G401 (cell line): ENCODE measurements around the gene STK11. TPM values are rescaled to one million over a fixed set of nuclear protein-coding genes. Genes with fewer than 3 reads are reported as not detected.

Source experiments
- DNase-seq: peaks from one replicate; pipeline ENCODE4 v3.0.0-alpha.2; 2015; ENCODE audit warnings: low spot score
- in situ Hi-C: cut with HindIII; loops from 2 replicates; pipeline ENCODE4 v1.10.0; 2016; ENCODE audit warnings: low sequenced_read_pairs, mixed read lengths
- total RNA-seq: library from RNA; depleted of rRNA; stranded (reverse); fragments of >200 nt; shearing (Covaris generic); gene quantifications from 2 replicates; pipeline ENCODE4 v1.2.3, GENCODE V29; 2014

Gene STK11
- total RNA-seq, 1 experiment from 2014 or later = 83.6 TPM

DNA sequence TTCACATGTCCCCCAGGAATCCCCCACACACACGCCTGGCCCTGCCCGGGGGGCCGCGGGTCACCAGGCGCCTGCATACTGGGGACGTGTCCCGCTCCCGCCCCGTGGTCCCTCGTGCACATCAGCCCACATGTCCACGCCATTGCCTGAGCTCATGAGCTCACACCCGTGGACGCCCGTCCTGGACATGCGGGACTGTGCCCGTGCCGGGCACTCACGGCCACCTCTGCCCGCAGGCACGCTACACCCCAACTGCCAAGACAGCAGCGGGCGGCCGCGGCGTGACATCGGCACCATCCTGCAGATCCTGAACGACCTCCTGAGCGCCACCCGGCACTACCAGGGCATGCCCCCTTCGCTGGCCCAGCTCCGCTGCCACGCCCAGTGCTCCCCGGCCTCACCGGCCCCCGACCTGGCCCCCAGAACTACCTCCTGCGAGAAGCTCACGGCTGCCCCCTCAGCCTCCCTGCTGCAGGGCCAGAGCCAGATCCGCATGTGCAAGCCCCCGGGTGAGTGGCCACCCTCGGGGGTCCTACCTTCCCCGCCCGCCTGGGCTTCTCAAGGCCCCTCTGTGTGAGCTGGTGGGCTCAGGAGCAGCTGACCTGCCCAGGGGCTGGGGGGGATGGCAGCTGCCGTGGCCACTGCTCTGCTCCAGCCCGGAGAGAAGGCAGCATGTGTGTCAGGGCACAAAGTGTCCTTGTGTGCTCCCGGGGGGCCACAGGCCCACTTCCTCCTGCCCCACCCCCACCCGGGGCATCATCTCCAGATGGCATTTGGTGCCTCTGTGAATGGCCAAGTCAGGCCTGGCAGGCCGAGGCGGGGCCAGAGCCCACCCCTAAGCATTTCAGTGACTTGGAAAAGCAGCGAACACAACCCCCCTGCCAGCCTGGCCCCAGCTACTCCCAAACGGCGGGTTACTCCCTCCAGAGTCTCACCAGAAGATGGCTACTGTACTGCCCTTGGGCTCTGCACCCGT is 49.9 kb downstream of the STK11 start:
- in situ Hi-C loops = no loop called here
- DNase-seq = no peak

DNA sequence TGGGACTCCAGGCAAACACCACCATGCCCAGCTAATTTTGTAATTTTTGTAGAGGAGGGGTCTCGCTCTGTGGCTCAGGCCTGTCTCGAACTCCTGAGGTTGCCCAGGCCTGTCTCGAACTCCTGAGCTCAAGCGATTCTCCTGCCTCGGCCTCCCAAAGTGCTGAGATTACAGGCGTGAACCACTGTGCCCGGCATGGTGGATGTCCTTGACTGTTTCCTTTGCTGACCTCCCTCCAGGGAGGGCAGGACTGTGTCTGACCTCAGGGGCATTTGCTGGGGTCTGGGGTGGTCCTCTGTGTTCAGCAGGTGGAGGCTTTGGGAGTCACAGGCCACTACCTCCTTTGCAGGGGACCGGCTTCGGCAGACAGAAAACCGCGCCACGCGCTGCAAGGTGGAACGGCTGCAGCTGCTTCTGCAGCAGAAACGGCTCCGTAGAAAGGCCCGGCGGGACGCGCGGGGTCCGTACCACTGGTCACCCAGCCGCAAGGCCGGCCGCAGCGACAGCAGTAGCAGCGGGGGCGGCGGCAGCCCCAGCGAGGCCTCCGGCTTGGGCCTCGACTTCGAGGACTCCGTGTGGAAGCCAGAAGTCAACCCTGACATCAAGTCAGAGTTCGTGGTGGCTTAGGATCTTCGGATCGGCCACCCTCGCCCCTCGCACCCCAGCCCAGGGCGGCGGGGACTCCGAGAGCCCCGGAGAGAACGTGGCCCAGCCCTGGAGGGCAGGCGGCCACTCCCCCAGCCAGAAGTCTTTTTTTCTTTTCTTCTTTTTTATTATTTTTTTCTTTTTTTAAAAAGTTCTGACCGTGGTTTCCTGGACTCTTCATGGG is 51.3 kb downstream of the STK11 start:
- in situ Hi-C loops = no loop called here
- no peak for DNase-seq

DNA sequence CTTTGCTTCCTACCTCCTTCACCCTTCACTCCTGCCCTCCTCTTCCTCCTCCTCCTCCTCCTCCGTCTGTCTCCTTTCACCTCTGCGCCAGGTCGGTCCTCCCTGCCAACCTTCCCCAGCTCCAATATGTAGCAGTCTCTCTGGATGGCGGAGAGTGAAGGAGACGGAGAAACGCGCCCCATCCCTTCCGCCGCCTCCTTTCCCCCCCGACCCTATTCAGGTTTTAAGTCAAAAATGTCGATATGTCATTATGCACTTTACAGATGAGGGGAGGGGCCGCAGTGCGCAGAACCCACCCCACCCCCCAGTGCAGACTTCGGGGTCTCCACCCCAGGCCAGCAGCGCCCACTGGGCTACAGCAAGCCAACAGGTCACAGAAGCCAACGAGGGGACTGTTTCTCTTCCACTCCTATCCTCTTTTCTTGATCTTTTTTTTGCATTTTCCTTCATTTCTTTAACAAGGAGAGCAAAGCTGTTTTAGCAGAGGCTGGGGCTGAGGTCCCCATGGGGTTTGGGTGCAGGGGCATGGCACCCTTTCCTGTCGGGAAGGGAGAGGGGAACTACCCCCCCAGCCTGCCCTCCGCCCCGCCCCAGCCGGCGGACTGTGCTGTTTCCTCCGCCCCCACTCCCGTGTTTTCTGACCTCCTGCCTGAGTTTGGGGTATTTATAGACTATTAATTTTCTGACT is 52.0 kb downstream of the STK11 start:
- in situ Hi-C loops = no loop called here
- peak; percentile 40 for DNase-seq

DNA sequence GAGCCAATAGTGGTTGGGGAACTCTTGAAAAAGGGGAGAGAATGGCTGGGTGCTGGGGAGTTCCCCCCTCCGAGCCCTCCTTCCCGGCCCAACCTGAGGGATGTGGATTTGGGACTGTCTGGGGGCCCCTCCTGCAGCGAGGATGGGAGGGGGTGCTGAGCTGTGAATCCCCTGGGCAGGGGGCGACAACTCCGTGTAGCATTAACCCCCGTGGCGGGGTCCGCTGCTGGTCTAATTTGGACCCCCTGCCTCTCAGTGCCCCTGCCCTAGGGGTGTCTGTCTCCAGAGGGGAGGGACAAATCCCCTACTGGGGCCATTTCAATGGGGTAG is 52.5 kb downstream of the STK11 start:
- DNase-seq = no peak
- in situ Hi-C loops = no loop called here

DNA sequence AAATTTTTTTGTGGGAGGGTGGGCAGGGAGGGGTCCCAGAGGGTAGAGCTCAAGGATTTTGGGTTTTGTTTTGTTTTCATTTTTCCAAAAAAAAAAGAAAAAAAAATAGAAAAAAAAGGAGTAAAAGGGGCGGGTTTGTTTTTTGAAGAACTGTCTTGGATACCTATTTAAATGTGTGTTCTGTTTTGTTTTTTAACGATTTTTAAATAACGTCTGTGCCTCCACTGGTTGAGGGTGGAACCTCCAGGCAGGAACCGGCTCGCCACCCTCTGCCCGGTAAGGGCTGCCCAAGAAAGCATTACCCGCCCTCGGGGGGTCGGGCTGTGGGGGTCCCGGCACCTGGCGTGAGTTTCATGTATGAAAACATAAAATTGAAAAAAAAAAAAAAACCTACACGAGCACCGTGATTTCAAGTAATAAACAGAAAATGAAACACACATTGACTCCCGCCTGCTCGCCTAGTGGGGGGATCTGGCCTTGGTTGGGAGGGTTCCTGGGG is 53.2 kb downstream of the STK11 start:
- DNase-seq = peak; percentile 15
- in situ Hi-C loops = no loop called here

DNA sequence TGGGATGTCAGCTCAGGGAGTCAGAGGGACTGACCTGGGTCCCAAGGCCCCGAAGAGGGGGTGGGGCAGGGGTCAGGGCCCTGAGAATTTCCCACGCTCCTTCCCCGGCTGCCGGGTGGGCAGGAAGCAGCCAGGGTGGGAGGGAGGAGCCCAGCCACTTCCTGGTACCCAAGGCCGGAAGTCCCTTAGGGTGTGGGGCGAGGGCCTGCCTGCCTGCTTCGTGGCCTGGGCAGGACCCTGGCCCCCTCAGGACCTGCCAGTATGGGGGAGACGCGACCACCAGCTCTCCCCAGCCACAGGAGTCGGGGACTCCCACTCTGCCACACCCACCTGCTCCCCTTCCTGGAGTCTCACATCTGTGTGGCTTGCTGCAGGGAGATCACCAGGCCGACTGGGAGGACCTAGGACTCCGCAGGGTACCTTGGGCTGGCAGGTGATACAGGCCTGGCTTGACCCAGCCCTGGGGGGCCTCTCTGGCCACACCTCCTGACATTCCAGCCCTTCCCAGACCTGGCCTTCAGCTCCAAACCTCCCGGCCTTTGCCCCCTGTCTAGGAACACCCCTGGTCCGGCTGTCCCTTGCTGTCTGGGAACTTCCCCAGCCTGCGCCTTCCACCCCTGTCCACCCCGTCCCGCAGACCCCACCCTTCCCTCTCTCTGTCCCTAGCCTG is 53.8 kb downstream of the STK11 start:
- DNase-seq = peak; percentile 42
- in situ Hi-C loops = no loop called here

DNA sequence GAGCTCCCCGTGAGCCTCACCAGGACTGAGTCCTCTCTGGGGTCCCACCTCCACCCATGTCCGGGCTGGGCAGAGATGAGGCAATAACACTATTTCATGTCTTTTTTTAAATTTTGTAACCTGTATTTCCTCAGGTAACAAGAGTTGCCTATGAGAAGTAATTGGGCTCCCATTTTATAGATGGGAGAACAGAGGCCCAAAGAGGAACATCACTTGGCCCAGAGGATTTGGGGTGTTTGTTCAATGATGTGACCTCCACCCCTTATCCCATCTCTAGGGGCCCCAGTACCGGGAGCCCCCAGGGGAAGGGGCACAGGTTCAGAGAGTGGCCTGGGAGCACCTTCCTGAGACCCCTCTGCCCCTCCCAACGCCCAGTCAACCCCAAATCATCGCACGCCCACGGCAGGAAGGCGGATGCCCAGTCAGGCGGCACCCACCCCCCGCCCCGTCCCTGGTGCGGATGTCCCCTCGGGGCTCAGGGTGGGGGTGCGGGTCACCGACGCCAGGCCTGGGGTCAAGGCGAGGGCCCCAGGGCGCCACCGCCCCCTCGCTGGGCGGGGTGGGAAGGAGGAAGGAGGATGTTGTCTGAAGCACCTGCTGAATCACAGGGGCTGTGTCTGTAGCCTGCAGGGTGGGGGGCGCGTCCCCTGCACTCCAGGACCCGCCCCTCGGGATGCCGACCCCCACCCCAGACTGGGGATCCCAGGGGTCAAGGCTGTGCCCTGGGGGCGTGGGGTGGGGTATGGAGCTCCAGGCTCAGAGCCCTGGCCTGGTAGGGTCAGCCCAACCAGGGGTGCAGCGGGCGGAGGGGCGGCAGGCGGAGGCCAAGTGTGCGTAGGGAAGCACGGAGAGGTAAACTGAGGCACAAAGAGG is 54.5 kb downstream of the STK11 start:
- peak; percentile 13 for DNase-seq
- in situ Hi-C loops = no loop called here

DNA sequence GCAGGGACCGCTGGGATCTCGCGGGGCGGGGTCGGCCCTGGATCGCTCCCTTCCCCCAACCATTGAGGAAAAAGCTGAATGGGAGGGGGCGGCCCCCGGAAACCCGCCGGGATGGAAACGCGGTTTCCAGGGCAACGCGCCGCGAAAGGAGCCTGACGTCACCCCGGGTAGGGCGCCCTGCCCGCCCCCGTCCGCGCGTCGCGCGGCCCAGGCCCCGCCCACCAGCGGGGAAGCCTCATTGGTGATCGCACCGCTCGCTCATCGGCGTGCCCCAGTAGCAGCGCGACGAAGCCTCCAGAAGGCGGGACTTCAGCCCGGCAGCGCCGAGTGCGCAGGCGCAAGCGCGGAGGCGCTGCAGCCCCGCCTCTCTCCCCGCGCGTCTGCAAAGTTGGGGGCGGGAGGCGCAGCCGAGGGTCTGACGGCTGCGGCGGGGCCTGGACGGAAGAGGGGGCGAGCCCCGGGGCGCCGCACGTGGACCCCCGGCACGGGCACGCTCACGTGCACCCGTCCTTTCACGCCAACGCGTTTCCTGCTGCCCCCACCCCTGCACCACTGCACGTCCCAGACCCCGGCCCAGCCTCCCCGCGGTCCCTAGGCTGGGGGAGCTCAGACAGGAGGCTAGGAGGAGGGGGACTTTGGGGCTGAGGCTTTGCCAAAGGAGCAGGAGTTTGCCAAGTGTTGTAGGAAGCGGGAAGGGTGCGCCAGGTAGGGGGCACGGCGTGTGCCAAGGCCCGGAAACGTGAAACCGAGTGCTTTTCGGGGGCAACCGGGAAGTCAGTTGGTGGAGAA is 55.4 kb downstream of the STK11 start:
- DNase-seq = peak; percentile 95
- in situ Hi-C loops = no loop called here

DNA sequence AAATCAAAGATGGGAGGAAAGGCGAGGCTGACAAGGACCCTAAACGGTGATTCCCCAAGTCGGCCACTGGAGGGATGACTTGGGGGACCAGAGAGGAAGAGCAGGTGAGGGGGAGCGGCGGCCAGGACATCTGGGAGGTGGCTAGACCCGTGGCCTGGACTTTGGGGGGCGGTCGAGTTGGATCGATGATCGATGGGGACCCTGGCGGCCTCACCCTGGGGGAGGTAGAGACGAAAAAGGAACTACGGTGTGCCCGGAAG is 55.9 kb downstream of the STK11 start:
- no peak for DNase-seq
- in situ Hi-C loops = no loop called here

DNA sequence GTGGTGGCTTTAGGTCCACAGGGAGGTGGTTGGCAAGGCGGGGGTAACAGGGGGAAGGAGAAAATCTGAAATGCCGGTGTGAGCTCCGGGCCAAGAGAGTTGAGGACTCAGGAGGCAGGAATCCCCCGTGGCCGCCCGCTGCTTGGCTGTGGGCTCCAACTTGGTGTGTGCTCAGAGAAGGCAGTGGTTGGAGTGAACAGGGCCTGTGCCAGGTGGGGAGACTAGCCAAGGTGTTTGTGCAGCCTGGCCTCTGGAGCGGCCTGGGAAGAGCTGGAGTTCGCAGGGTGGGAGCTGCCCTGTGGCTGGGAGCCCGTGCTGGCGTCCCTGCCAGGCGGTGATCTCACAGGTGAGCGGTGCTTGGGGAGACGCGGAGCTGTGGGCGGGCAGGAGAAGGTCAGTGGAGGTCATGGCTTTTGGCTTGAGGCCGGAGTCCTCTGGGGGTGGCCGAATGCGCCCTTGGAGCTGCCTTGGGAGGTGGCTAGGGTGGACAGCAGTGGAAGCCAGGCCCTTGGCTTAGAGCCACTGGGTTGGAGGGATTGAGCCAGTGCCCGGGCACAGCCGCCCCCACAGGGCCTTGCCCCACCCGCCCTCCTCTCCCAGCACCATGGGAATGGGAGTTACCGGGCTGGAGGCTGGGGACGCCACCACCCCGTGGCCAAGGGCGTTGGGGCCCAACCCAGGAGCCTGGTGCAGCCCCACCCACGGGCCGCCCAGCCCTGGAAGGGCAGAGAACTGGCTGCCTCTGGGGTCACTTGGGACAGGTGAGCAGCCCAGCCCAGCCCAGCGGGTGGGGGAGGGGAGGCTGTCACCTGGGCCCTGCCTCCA is 56.4 kb downstream of the STK11 start:
- peak; percentile 73 for DNase-seq
- in situ Hi-C loops = no loop called here

DNA sequence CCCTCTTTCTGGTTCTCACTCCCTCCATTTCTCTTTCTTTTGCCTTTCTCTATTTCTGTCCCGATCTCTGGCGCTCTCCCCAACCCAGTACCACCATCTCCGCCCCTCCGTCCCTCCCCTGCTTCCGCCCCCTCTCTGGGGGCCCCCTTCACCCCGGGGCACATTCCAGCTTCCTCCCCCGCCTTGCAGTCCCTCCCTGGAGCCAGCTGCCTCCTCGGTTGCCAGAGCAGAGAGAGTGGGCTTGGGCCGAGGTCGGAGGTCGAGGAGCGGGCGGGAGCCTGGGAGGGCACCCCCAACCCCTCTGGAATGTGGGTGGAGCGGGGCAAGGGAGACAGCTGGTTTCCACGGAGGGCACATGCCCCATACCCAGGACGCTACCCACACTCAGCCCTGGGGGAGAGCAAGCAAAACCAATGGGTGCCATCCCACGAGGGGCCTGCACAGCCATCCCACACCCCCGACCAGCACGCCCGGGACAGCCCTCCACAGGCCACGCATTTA is 57.1 kb downstream of the STK11 start:
- in situ Hi-C loops = no loop called here

DNA sequence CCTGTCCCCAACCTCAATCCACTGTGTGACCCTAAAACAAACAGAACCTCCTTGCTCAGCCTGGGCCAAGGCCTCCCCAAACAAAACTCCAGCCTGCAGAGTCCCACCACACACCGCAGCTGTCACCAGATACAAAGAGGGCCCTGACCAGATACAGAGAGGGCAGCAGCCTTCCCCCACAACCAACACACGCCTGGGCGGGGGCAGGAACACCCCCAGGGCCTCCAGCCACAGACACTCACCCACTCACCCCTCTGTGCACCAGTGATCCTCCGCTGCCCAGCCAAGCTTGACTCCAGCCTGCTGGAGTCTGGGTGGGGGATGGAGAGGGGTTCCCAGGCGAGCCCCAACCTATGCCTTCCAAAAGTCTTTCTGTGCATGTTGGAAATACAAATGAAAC is 57.6 kb downstream of the STK11 start:
- in situ Hi-C loops = no loop called here
- no peak for DNase-seq

More for the DNA sequence above, 57.1 kb downstream of the STK11 start:
- peak; percentile 25 for DNase-seq

DNA sequence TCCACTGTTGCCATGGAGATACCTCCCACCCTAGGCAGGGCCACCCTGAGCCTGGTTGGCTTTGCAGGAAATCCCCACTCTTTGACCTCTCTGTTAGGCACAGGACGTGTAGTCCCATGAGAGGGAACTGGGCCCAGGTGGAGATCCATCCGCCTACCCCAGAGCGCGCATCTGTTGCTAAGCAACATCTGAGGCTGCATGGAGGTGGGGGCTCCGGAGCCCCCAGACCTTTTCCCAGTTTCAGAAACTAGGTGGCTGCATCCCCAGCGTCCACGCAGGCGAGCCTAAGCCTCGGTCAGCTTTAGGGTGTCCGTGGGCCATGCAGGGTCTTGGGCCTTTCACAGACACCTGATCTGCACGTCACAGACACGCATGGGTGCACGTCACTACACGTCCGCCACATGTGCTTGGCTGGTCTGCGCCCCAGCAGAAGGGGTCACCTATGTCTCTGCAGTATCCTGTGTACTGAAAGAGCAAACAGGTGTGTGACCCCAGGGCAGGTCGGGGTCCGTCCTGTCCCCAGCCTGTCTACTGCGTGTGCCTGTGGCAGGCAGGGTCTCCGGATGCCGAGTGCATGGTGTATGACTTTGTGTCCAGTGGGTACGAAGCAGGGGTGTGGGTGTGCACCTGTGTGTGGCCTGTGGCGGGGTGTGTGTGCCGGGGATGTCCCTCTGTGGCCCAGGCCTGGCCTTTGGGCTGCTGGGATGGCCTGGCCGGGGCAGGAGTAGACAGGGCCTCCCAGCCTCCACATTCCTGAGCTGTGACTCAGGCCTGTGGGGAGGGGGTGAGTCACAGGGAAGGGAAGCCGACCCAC is 59.4 kb downstream of the STK11 start:
- DNase-seq = no peak
- in situ Hi-C loops = no loop called here

DNA sequence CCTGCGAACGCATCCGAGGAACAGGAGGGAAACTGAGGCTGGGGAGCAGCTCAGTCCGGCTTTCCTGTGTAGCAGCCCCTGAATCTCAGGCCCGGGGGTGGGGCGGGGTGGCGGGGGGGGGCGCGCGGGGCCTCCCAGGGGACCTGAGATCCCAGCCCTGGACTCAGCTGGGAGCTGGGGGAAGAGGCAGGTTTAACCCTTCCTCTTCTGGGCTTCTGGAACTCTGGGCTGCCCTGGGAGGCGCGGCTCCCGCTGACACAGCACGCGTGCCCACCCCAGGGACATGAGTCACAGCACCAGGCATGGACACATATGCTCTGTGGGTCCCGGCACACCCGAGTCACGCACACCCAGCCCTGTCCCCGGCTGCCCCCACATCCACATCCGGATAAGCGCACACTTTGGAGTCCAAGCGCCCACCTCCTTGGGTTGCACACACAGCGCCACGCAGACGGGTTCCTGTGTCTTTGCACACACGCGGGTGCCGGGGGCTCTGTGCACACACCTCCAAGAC is 60.1 kb downstream of the STK11 start:
- DNase-seq = no peak

DNA sequence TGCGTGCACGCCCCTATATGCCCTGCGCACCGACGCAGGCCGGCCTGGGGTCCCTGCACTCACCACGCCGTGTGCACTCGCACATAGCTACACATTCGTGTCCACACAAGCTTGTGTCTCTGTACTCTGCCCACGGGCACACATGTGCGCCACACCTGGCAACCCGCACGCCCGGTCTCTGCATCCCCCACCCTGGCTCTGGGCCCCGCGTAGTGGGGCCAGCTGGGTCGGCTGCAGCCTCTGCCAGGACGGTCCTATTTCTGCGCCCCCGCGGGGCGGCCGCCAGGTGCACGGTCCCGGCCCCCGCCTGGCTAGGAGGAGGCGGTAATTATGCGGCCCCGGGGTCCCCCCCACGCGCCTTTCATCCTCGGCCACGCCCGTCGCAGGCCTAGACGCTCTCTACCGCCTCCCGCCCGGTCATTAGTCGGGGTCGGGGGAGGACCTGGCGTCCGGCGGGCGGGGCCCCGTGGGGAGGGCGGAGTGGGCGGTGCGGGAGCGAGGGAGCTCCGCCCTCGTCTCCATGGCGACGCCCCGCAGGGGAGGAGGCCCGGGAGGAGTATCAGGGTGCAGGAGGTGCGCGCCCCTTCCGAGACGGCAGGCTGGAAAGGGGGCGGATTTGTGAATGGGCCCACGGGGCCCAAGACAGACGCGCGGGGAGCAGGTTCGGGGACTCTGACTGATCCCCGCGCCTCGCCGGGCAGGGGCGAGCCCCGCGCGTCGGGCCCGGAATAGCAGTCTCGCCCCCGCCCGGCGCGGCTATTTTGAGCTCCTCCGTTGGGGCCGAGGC is 60.7 kb downstream of the STK11 start:
- in situ Hi-C loops = no loop called here
- peak; percentile 91 for DNase-seq

More for the DNA sequence above, 60.1 kb downstream of the STK11 start:
- in situ Hi-C loops = no loop called here
